ENCODE results near the gene MAP6D1. TPM values are rescaled to one million over a fixed set of nuclear protein-coding genes. Genes with fewer than 3 reads are reported as not detected.
"Not testable (repeated sequence)": the region's sequence is repeated elsewhere in the genome, so short reads cannot be mapped to it uniquely, and the experiment has no call there.

The MAP6D1 gene
- total RNA-seq, 1 donor from 2014 or later: 3.3 TPM

GRCh38 chr3:183789826-183790225 lies 35.6 kb downstream of the MAP6D1 start:
- no peak for DNase-seq (ENCODE audit: low read depth)
- H3K4me3 ChIP-seq (ENCODE audit: low read depth, low read length): no peak overlapping the region
- no peak for TF ChIP-seq CTCF (IDR thresholded peaks at IDR 0.05; ENCODE audit: insufficient read depth, low read length, poor library complexity, severe bottlenecking)
- no peaks in the 10 kb centered on the region for H3K36me3 ChIP-seq (ENCODE audit: control insufficient read depth, insufficient read depth, low read length)
- H3K27me3 ChIP-seq (ENCODE audit: control insufficient read depth, insufficient read depth, low read length): no peaks in the 10 kb centered on the region

DNA sequence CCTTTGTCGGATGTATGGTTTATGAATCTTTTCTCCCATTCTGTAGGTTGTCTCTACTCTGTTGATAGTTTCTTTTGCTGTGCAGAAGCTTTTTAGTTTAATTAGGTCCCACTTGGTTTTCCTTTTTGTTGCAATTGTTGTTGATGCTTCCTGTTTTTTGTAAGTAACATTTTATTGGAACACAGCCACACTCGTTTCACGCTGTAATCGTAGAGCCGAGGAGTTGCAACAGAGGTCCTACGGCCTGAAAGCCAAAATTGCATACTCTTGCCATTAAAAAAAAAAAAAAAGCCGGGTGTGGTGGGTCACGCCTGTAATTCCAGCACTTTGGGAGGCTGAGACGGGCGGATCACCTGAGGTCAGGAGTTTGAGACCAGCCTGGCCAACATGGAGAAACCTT lies 40.9 kb downstream of the MAP6D1 start:
- not testable (repeated sequence) for H3K27me3 ChIP-seq (ENCODE audit: control insufficient read depth, insufficient read depth, low read length); H3K4me3 ChIP-seq (ENCODE audit: low read depth, low read length); H3K36me3 ChIP-seq (ENCODE audit: control insufficient read depth, insufficient read depth, low read length); DNase-seq (ENCODE audit: low read depth)

- Histone ChIP-seq H3K36me3 (ENCODE audit: control insufficient read depth, insufficient read depth, low read length) (peaks cover 4% of the 10 kb centered on the region), H3K4me3 (ENCODE audit: low read depth, low read length) (no peak overlapping the region), H3K27me3 (ENCODE audit: control insufficient read depth, insufficient read depth, low read length) (no peaks in the 10 kb centered on the region)
- TF ChIP-seq CTCF (IDR thresholded peaks at IDR 0.05; ENCODE audit: insufficient read depth, low read length, poor library complexity, severe bottlenecking): no peak
- DNase-seq (ENCODE audit: low read depth): no peak
These were observed 42.7 kb downstream of the MAP6D1 start for GRCh38 chr3:183782576-183783276.

GRCh38 chr3:183781246-183781645 lies 44.1 kb downstream of the MAP6D1 start:
- Histone ChIP-seq H3K27me3 (ENCODE audit: control insufficient read depth, insufficient read depth, low read length) (no peaks in the 10 kb centered on the region), H3K36me3 (ENCODE audit: control insufficient read depth, insufficient read depth, low read length) (peaks cover 4% of the 10 kb centered on the region), H3K4me3 (ENCODE audit: low read depth, low read length) (no peak overlapping the region)
- no peak for DNase-seq (ENCODE audit: low read depth)
- TF ChIP-seq CTCF (IDR thresholded peaks at IDR 0.05; ENCODE audit: insufficient read depth, low read length, poor library complexity, severe bottlenecking): no peak

DNA sequence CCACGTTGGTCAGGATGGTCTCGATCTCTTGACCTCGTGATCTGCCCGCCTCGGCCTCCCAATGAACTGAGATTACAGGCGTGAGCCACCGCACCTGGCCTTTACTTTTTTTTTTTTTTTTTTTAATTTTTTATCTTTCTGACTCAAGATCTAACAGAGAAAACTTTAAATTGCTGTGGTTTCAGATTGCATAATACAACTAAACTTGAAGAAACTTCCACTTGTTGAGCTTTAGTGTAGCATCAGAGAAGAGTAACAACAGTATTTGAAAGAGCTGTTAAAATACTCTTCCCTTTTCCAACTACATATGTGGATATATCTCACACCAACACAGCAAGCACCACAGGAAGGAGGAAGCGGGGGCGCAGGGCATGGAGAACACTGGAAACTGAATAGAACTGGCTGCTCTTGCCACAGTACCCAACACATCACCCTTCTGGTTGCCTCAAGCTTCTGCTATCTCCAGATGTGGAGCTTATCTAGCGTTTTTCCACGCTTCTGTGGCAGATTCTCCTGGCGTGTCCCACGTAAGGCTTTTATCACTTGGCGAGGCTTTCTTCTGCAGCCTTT lies 45.4 kb downstream of the MAP6D1 start:
- Histone ChIP-seq H3K36me3 (ENCODE audit: control insufficient read depth, insufficient read depth, low read length) (peaks cover 4% of the 10 kb centered on the region), H3K4me3 (ENCODE audit: low read depth, low read length) (no peak overlapping the region), H3K27me3 (ENCODE audit: control insufficient read depth, insufficient read depth, low read length) (no peaks in the 10 kb centered on the region)
- DNase-seq (ENCODE audit: low read depth): no peak
- no peak for TF ChIP-seq CTCF (IDR thresholded peaks at IDR 0.05; ENCODE audit: insufficient read depth, low read length, poor library complexity, severe bottlenecking)

GRCh38 chr3:183777016-183777618 lies 48.3 kb downstream of the MAP6D1 start:
- TF ChIP-seq CTCF (IDR thresholded peaks at IDR 0.05; ENCODE audit: insufficient read depth, low read length, poor library complexity, severe bottlenecking): no peak
- DNase-seq (ENCODE audit: low read depth): no peak
- Histone ChIP-seq H3K4me3 (ENCODE audit: low read depth, low read length) (no peak overlapping the region), H3K36me3 (ENCODE audit: control insufficient read depth, insufficient read depth, low read length) (peaks cover 7% of the 10 kb centered on the region), H3K27me3 (ENCODE audit: control insufficient read depth, insufficient read depth, low read length) (no peaks in the 10 kb centered on the region)

DNA sequence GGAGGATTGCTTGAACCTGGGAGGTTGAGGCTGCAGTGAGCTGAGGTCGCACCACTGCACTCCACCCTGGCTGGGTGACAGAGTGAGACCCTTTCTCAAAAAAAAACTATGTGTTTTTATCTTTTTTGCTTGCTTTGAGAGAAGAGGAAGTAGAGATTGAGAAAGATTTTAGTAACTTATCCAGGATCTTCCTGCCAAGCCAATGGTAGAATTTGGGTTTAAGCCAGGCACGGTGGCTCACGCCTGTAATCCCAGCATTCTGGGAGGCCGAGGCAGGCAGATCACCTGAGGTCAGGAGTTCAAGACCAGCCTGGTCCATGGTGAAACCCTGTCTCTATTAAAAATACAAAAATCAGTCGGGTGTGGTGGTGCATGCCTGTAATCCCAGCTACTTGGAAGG lies 48.9 kb downstream of the MAP6D1 start:
- H3K36me3 ChIP-seq (ENCODE audit: control insufficient read depth, insufficient read depth, low read length); H3K4me3 ChIP-seq (ENCODE audit: low read depth, low read length); H3K27me3 ChIP-seq (ENCODE audit: control insufficient read depth, insufficient read depth, low read length); DNase-seq (ENCODE audit: low read depth): not testable (repeated sequence)

Measured in kidney epithelial cell (primary cell).